ENCODE results near the gene CGN.
A peak's percentile ranks its signal among the peaks of the same experiment; 100 is the strongest.

Gene CGN, protein sequence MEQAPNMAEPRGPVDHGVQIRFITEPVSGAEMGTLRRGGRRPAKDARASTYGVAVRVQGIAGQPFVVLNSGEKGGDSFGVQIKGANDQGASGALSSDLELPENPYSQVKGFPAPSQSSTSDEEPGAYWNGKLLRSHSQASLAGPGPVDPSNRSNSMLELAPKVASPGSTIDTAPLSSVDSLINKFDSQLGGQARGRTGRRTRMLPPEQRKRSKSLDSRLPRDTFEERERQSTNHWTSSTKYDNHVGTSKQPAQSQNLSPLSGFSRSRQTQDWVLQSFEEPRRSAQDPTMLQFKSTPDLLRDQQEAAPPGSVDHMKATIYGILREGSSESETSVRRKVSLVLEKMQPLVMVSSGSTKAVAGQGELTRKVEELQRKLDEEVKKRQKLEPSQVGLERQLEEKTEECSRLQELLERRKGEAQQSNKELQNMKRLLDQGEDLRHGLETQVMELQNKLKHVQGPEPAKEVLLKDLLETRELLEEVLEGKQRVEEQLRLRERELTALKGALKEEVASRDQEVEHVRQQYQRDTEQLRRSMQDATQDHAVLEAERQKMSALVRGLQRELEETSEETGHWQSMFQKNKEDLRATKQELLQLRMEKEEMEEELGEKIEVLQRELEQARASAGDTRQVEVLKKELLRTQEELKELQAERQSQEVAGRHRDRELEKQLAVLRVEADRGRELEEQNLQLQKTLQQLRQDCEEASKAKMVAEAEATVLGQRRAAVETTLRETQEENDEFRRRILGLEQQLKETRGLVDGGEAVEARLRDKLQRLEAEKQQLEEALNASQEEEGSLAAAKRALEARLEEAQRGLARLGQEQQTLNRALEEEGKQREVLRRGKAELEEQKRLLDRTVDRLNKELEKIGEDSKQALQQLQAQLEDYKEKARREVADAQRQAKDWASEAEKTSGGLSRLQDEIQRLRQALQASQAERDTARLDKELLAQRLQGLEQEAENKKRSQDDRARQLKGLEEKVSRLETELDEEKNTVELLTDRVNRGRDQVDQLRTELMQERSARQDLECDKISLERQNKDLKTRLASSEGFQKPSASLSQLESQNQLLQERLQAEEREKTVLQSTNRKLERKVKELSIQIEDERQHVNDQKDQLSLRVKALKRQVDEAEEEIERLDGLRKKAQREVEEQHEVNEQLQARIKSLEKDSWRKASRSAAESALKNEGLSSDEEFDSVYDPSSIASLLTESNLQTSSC

GRCh38 chr1:151510957-151511635 lies at the start of gene CGN:
Gene CGN (plus strand): TSS chr1:151511387. CDS start chr1:151518520, 7,133 bp downstream.
- H3K79me2 ChIP-seq (ENCODE audit: insufficient read depth, low read length) = no peaks in the 10 kb centered on the region
- H3K4me2 ChIP-seq (ENCODE audit: low read length) = peak within 1 kb of the TSS; percentile 72
- no peak within 1 kb of the TSS for H3K27ac ChIP-seq (ENCODE audit: low read depth, low read length, poor library complexity, severe bottlenecking)
- no peaks in the 10 kb centered on the region for H3K36me3 ChIP-seq (ENCODE audit: insufficient read depth, low read length)
- no peaks in the 10 kb centered on the region for H3K27me3 ChIP-seq (ENCODE audit: insufficient read depth, low read length)
- TF ChIP-seq EZH2 (IDR thresholded peaks at IDR 0.05; ENCODE audit: borderline replicate concordance, low read length) = no peak
- TF ChIP-seq, protein P1, sequence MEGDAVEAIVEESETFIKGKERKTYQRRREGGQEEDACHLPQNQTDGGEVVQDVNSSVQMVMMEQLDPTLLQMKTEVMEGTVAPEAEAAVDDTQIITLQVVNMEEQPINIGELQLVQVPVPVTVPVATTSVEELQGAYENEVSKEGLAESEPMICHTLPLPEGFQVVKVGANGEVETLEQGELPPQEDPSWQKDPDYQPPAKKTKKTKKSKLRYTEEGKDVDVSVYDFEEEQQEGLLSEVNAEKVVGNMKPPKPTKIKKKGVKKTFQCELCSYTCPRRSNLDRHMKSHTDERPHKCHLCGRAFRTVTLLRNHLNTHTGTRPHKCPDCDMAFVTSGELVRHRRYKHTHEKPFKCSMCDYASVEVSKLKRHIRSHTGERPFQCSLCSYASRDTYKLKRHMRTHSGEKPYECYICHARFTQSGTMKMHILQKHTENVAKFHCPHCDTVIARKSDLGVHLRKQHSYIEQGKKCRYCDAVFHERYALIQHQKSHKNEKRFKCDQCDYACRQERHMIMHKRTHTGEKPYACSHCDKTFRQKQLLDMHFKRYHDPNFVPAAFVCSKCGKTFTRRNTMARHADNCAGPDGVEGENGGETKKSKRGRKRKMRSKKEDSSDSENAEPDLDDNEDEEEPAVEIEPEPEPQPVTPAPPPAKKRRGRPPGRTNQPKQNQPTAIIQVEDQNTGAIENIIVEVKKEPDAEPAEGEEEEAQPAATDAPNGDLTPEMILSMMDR (IDR thresholded peaks at IDR 0.05; ENCODE audit: low read length) = no peak
- H3K9ac ChIP-seq (ENCODE audit: low read length) = peak within 1 kb of the TSS; percentile 51
- no peaks in the 10 kb centered on the region for H3K9me2 ChIP-seq (ENCODE audit: low read depth, low read length)
- no peaks in the 10 kb centered on the region for H4K20me1 ChIP-seq (ENCODE audit: insufficient read depth, low read length)
- H3K9me3 ChIP-seq (ENCODE audit: low read length) = no peaks in the 10 kb centered on the region
- H3F3A ChIP-seq (ENCODE audit: insufficient read depth, low read length) = no peaks in the 10 kb centered on the region
- peak within 1 kb of the TSS; percentile 64 for H3K4me3 ChIP-seq (ENCODE audit: low read depth, low read length, poor library complexity, severe bottlenecking)
- peak within 1 kb of the TSS; percentile 64 for H2AFZ ChIP-seq (ENCODE audit: low read length)
- peaks cover 21% of the 10 kb centered on the region for H3K4me1 ChIP-seq (ENCODE audit: insufficient read depth, low read length, severe bottlenecking)

GRCh38 chr1:151461694-151462093 lies 49.5 kb upstream of the CGN start:
- no peaks in the 10 kb centered on the region for H4K20me1 ChIP-seq (ENCODE audit: insufficient read depth, low read length)
- no peaks in the 10 kb centered on the region for H3F3A ChIP-seq (ENCODE audit: insufficient read depth, low read length)
- no peaks in the 10 kb centered on the region for H3K36me3 ChIP-seq (ENCODE audit: insufficient read depth, low read length)
- peaks cover 16% of the 10 kb centered on the region for H3K4me1 ChIP-seq (ENCODE audit: insufficient read depth, low read length, severe bottlenecking)
- no peak for TF ChIP-seq EZH2 (IDR thresholded peaks at IDR 0.05; ENCODE audit: borderline replicate concordance, low read length)
- TF ChIP-seq, protein P1 (IDR thresholded peaks at IDR 0.05; ENCODE audit: low read length) = no peak
- H3K27me3 ChIP-seq (ENCODE audit: insufficient read depth, low read length) = no peaks in the 10 kb centered on the region
- H3K9me2 ChIP-seq (ENCODE audit: low read depth, low read length) = no peaks in the 10 kb centered on the region
- H3K9me3 ChIP-seq (ENCODE audit: low read length) = no peaks in the 10 kb centered on the region
- peaks cover 16% of the 10 kb centered on the region for H3K79me2 ChIP-seq (ENCODE audit: insufficient read depth, low read length)
- H3K4me3 ChIP-seq (ENCODE audit: low read depth, low read length, poor library complexity, severe bottlenecking) = no peak overlapping the region
- H2AFZ ChIP-seq (ENCODE audit: low read length) = no peak overlapping the region
- H3K4me2 ChIP-seq (ENCODE audit: low read length) = no peak overlapping the region
- H3K9ac ChIP-seq (ENCODE audit: low read length) = no peak overlapping the region
- H3K27ac ChIP-seq (ENCODE audit: low read depth, low read length, poor library complexity, severe bottlenecking) = no peak overlapping the region

GRCh38 chr1:151465026-151465425 lies 46.2 kb upstream of the CGN start:
- Histone ChIP-seq H4K20me1 (ENCODE audit: insufficient read depth, low read length) (no peaks in the 10 kb centered on the region), H3K79me2 (ENCODE audit: insufficient read depth, low read length) (no peaks in the 10 kb centered on the region), H3K9me2 (ENCODE audit: low read depth, low read length) (no peaks in the 10 kb centered on the region), H2AFZ (ENCODE audit: low read length) (no peak overlapping the region), H3F3A (ENCODE audit: insufficient read depth, low read length) (no peaks in the 10 kb centered on the region), H3K27ac (ENCODE audit: low read depth, low read length, poor library complexity, severe bottlenecking) (no peak overlapping the region), H3K9me3 (ENCODE audit: low read length) (no peaks in the 10 kb centered on the region), H3K4me3 (ENCODE audit: low read depth, low read length, poor library complexity, severe bottlenecking) (no peak overlapping the region), H3K4me1 (ENCODE audit: insufficient read depth, low read length, severe bottlenecking) (no peaks in the 10 kb centered on the region), H3K36me3 (ENCODE audit: insufficient read depth, low read length) (no peaks in the 10 kb centered on the region), H3K4me2 (ENCODE audit: low read length) (no peak overlapping the region), H3K27me3 (ENCODE audit: insufficient read depth, low read length) (peaks cover 4% of the 10 kb centered on the region; the same call in 1 of the 2 replicates), H3K9ac (ENCODE audit: low read length) (no peak overlapping the region)
- TF ChIP-seq, protein P1 (IDR thresholded peaks at IDR 0.05; ENCODE audit: low read length) = no peak
- no peak for TF ChIP-seq EZH2 (IDR thresholded peaks at IDR 0.05; ENCODE audit: borderline replicate concordance, low read length)
